ENCODE data around the gene NHSL1.

NHSL1 gene

DNA sequence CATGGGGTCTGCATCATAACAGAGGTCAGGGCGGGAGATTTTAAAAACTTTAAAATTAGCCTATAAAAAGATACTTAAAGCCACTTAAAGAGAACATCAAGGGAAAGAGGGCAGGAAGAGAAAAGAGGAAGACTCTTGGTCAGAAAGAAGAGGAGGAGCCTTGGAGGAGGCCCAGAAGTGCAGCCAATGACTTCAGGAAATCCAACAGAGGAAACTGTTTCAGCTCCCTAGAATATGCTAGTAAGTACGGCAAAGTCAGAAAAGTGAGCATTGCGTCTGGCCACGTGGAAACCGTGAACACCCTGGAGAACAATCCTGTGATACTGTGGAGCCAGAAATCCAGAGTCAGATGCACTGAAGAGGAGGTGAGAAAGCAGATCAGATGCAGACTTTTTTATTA lies 22.5 kb upstream of the NHSL1 start:
- no peak for ATAC-seq

- no peak for ATAC-seq
Observed at GRCh38 chr6:138520463-138520862, 21.2 kb upstream of the NHSL1 start.

GRCh38 chr6:138518054-138518453 lies 18.8 kb upstream of the NHSL1 start:
- no peak for ATAC-seq

GRCh38 chr6:138517635-138518034 lies 18.3 kb upstream of the NHSL1 start:
- peak; percentile 71 to 76 for ATAC-seq

DNA sequence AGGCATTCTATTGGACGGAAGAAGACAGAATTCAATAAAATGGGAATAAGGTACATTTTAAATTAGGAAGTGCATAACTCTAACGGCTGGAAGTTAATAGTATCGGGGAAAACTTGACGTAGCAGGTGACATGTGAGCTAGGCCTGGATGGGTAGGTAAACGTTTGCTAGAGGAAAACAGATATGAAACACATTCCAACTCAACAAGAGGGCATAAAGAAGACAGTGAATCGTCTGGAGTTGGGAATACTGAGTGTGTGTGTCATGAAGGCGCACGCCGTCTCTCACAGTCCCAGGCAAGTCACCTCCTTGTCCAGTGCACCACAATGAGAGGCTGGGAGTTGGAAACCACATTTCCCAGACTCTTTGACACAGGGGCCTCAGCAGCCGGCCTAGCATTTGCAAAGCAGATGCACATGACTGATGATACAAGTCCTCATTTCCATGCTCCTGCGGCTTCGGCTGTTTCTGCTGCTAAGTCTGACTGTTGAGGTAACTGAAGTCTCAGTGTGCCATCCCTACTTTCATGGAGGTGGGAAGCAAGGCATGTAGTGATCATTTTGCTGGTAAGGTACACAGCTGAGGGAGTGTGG lies 16.5 kb upstream of the NHSL1 start:
- no peak for ATAC-seq

- peak; percentile 64 to 81 for ATAC-seq
Observed at GRCh38 chr6:138514860-138515540, 15.7 kb upstream of the NHSL1 start.

DNA sequence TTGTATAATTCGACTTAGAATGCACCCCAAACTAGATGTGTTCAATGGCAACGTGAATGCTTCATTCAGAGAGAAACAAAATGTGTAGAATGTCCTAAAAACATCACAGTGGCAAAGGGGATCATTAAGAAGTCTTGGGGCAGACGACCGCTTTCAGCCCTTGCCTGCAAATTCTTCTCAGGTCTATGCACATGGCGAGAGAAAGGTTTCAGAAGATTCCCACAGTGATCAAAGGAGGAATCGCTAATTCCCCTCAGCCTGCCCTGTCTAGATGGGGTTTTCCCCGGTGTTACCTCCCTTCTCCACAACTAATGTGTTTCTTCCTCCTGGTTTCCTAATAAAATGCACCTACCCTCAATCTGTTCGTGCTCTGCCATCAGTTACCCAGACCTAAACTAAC lies 13.3 kb upstream of the NHSL1 start:
- ATAC-seq, result no peak

- ATAC-seq, result no peak
Observed at GRCh38 chr6:138510093-138510492, 10.8 kb upstream of the NHSL1 start.

DNA sequence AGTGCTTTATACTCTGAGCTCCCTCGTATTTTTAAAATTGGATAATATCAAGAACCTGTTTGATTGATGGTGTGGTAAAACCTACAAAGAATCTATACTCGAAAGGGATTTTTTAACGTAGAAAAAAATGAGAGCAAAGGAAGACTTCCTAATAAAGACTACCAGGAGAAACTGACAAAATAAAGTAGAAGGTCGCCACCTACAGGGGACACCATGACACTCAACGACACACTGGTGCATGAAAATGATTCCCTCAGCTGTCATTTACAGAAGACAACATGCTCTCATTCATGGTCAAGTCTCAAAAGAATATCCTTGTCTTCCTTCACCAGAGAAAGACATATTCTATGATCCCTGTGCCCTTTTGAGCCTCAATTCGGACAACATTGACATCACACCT lies 10.1 kb upstream of the NHSL1 start:
- peak in 1 of 2 donors; percentile 41 for ATAC-seq

- no peak for ATAC-seq
Observed at GRCh38 chr6:138508676-138508988, 9.3 kb upstream of the NHSL1 start.

DNA sequence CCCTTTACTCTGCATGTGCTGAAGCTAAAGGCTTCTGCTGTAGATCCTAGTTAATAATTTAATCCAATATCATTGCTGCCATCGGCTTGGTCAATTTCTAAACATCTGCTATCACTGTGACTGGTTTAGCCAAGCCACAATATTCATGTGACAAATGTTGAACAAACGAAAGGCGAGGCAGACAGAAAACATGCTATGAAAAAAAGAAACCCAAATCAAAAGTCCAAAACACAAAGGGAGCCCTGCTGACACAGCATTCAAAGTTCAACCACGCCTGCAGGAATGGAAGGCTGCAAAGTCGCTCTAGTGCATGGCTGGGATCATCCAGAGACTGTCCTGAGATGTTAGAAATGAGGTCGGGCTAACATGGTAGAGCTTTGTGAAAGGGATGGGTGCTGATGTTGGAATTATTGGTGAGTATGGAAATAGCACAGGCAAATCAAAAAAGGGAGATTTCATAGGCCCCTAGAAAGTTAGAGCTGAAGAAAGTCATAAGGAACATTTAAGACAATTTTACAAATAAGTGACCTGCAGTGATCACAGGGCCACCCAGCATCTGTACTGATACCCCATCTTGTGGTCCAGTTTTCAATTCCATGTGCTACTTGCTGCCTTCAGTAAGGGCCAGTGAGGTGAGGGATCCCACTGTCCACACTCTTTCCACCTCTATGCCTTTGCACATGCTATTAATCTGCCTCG lies 8.8 kb upstream of the NHSL1 start:
- ATAC-seq, result no peak

- ATAC-seq, result no peak
Observed at GRCh38 chr6:138504764-138505689, 5.7 kb upstream of the NHSL1 start.

DNA sequence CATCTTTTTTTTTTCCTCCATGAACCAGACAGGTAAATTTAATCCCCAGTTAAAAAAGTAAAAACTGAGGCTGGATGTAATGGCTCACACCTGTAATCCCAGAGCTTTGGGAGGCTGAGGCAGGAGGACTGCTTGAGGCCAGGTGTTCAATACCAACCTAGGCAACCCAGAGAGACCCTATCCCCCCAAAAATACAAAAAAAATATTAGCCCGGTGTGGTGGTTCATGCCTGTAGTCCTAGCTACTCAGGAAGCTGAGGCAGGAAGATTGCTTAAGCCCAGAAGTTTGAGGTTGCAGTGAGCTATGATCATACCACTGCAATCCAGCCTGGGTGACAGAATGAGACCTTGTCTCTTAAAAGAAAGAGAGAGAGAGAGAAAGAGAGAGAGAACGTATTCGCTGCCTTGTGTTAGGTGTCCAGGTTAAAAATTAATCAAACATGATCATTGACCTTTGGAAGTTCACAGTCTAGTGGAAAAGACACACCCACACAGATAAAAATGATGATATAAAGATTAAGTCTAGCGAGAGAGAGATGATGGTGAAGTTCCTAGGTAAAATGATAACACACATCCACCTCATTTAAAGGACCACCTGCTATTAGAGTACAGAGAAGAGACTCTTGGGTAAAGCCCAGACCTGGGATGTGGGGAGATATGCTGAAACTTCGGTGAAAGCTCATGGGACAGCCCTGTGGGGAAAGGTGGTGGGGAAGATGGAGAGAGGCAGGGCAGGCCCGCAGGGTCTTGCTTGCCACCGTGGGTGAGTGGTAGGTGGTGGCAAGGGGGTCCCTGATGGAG lies 4.8 kb upstream of the NHSL1 start:
- ATAC-seq, result no peak

DNA sequence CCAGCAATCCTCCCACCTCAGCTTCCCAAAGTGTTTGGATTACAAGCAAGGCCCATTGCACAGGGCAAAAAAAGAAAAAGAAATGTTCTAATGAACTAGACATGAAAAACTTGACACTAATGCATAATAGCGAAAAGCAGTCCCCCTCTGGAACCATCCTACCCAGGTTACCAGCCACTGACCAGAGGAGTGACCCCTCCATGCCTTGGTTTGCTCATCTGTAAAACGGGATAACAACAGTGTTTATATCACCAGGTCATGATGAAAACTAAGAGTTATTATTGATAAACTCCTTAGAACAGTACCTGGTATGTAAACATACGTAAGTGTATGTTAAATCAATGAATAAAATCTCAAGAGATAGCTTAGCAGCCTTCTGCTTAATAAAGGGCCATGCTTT lies 3.3 kb upstream of the NHSL1 start:
- no peak for ATAC-seq

- ATAC-seq, result no peak
Observed at GRCh38 chr6:138500867-138501446, 1.7 kb upstream of the NHSL1 start.

DNA sequence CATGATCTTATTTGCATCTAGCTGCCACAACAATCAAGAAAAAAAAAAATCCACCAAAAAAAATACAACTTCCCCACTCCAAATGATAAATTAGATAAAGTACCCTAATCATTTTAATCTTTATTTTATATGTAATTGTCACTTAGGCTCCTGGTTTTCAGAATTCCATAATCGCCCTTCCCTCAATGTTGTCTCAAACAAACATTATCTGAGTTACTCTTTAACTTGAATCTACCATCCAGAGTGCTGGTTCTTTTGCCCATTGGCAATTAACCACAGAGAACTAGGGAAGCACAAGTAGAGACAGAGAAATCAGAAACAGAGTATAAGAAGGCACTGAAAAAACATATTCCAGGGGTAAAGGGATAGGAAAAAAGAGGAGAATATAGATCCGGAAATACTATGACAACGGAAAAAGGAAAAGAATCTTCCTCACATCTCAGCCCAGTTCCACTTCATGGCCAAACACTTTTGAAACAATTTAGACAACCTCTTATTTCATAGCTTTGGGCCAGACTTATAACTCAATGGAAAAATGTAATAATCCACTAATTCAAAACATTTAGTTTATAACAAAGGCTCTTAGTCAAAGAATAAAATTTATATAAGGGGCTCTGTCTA lies 861 bp upstream of the NHSL1 start:
- no peak for ATAC-seq

DNA sequence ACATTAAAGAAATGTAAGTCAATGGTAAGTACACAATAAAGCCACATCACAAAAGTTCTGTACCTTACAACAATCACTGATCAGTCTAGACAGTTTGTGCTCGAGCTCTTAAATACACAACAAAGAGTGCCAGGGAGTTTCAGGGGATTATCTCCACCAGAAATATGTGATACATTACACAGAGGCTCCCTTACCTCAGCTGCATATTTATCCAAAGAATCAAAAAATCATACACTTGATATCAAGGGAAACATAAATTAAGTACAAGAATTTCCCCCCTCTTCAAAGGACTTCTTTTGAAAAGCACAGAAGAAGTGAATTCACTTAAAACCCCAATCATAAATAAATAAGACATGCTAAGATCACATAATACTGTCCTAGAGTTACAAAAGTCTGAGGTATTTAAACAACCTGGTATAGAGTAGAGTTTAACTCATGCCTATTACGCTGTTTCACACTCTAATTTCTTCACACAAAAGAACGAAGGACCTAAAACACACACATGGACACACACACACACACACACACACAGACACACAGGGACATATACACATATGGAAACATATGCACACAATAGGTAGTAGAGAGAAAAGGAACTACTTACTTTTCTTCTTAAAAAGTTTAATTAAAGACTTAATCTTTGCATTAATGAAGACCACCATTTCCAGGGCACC lies 528 bp downstream of the NHSL1 start:
- no peak for ATAC-seq

DNA sequence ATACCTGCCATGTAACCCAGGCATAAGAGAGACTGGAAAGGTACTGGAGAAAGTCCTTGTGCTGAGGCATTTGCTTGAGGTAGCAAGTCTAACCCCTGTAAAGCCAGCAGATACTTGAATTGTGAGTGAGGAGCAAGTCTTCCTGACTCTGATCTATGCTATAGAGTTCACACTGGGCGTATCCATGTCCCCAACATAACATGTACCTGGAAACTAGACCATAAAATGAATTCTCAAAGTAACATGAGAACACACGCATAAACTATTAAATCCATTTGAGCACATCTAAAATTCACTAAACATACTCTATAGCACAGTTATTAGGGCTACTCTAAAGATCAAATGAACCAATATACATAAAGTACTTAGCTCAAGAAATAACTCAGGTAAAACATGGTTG lies 2.0 kb downstream of the NHSL1 start:
- ATAC-seq, result no peak

DNA sequence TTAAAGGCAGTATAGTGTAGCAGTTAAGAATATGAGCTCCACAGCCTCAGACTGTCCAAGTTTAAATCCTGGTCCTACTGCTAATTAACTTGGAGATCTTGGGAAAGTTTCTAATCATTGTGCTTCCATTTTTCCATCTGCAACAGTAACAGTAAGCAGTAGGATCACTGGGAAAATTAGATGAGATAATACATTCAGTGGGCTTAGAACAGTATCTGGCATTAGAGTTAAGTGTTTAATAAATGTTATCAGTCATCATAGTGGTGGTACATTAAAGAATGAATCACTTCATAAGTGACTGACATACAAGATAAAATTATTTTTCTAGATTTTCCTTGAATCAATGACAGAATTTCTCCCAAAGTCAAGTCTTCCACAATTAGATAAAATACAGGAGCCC lies 5.0 kb downstream of the NHSL1 start:
- no peak for ATAC-seq

DNA sequence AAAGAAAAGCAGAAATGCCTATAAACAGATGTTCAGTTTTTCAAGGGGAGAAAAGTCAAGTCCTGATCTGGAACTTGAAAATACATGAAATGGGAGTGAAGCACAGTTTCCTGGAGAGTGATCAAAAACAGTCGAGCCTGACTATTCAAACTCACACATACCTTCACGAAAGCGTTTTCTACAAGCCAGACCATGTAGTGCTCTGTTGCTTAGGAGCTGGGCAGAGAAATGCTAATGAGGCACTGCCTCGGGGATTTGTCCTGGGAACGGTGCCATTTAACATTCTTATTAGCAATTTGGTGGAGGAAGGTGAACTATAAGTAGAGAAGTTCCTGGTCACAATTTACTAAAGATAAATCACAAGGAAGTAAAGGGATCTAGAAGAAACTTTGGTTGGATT lies 5.9 kb downstream of the NHSL1 start:
- ATAC-seq, result no peak

- ATAC-seq, result no peak
Observed at GRCh38 chr6:138492871-138493270, 6.4 kb downstream of the NHSL1 start.

Measured in activated CD4-positive, CD25-positive, alpha-beta regulatory T cell treated with anti-CD3 and anti-CD28 coated beads, Interleukin-2, amount 50 U/mL, for 24 hours (primary cell).